GM23338 (cell line): ENCODE results near the gene PLD2. TPM values are rescaled to one million over a fixed set of nuclear protein-coding genes. Genes with fewer than 3 reads are reported as not detected.
A peak's percentile ranks its signal among the peaks of the same experiment; 100 is the strongest.

Experiments
- ATAC-seq: fragments of 200-7000 bp; cut with Tn5 transposase; 3 replicates; pipeline ENCODE4 v1.9.1; 2020
- DNase-seq: peaks from one replicate; pipeline ENCODE4 v3.0.0-alpha.2; 2015; ENCODE audit warnings: low spot score
- H2AFZ ChIP-seq: fragments of 200-600 bp; sonication (generic); 2 replicates; pipeline ENCODE4 v1.8.0; 2016; ENCODE audit warnings: antibody characterized with exemption, mild to moderate bottlenecking, moderate library complexity
- H3F3A ChIP-seq: fragments of 200-600 bp; sonication (generic); replicated peaks from 2 replicates; pipeline ENCODE4 v1.8.0; 2017; ENCODE audit warnings: antibody characterized with exemption, mixed run types, low read depth
- H3K27ac ChIP-seq: fragments of 200-600 bp; sonication (generic); 2 replicates; pipeline ENCODE4 v1.6.1; 2016; ENCODE audit warnings: low read depth
- H3K27me3 ChIP-seq: fragments of 200-600 bp; sonication (generic); 2 replicates; pipeline ENCODE4 v1.8.0; 2016; ENCODE audit warnings: mild to moderate bottlenecking, mixed run types, moderate library complexity; ENCODE audit not compliant: insufficient read depth
- H3K36me3 ChIP-seq: fragments of 200-600 bp; sonication (generic); 2 replicates; pipeline ENCODE4 v1.8.0; 2016; ENCODE audit warnings: mild to moderate bottlenecking; ENCODE audit not compliant: insufficient read depth
- H3K4me1 ChIP-seq: fragments of 200-600 bp; sonication (generic); 2 replicates; pipeline ENCODE4 v1.8.0; 2016; ENCODE audit warnings: mild to moderate bottlenecking, moderate library complexity; ENCODE audit not compliant: insufficient read depth
- H3K4me2 ChIP-seq: fragments of 200-600 bp; sonication (generic); 2 replicates; pipeline ENCODE4 v1.7.1; 2017; ENCODE audit warnings: mixed run types
- H3K4me3 ChIP-seq: fragments of 200-600 bp; sonication (generic); 2 replicates; pipeline ENCODE4 v1.6.1; 2016; ENCODE audit warnings: mixed run types
- H3K79me2 ChIP-seq: fragments of 200-600 bp; sonication (generic); replicated peaks from 2 replicates; pipeline ENCODE4 v1.8.0; 2017; ENCODE audit warnings: mild to moderate bottlenecking; ENCODE audit not compliant: insufficient read depth
- H3K9me2 ChIP-seq: fragments of 200-600 bp; sonication (generic); 2 replicates; pipeline ENCODE4 v1.8.0; 2017; ENCODE audit not compliant: insufficient read depth
- H4K20me1 ChIP-seq: fragments of 200-600 bp; sonication (generic); replicated peaks from 2 replicates; pipeline ENCODE4 v1.8.0; 2017; ENCODE audit warnings: mild to moderate bottlenecking; ENCODE audit not compliant: insufficient read depth
- H3K27ac Mint-ChIP-seq: 2 replicates; pipeline ENCODE4 v1.8.0; 2020; ENCODE audit warnings: inconsistent platforms, mild to moderate bottlenecking, moderate library complexity, mixed read lengths
- H3K27me3 Mint-ChIP-seq: 3 replicates; pipeline ENCODE4 v1.8.0; 2022; ENCODE audit warnings: low read depth, mild to moderate bottlenecking, moderate library complexity, mixed read lengths, inconsistent platforms; ENCODE audit not compliant: insufficient read depth, poor library complexity
- H3K36me3 Mint-ChIP-seq: 3 replicates; pipeline ENCODE4 v1.8.0; 2021; ENCODE audit warnings: low read depth, mild to moderate bottlenecking, inconsistent platforms, moderate library complexity, mixed read lengths
- H3K4me1 Mint-ChIP-seq: 3 replicates; pipeline ENCODE4 v1.8.0; 2020; ENCODE audit warnings: mild to moderate bottlenecking, inconsistent platforms, mixed read lengths
- H3K4me3 Mint-ChIP-seq: 3 replicates; pipeline ENCODE4 v1.8.0; 2021; ENCODE audit warnings: moderate library complexity, mild to moderate bottlenecking, inconsistent platforms, mixed read lengths
- H3K9me3 Mint-ChIP-seq: 3 replicates; pipeline ENCODE4 v1.8.0; 2020; ENCODE audit warnings: moderate library complexity, mild to moderate bottlenecking, inconsistent platforms, mixed read lengths
- CREB1 ChIP-seq: fragments of 250-450 bp; sonication (Bioruptor Pico); IDR thresholded peaks from 2 replicates; pipeline ENCODE4 v1.5.0; 2020; ENCODE audit warnings: low read depth, mild to moderate bottlenecking, moderate library complexity
- ETS1 ChIP-seq: IDR thresholded peaks from 2 replicates; pipeline ENCODE4 v1.6.1; 2016; ENCODE audit warnings: antibody characterized with exemption
- EZH2phosphoT487 ChIP-seq: fragments of 200-600 bp; sonication (generic); IDR thresholded peaks from one replicate; pipeline ENCODE4 v1.8.1; 2018; ENCODE audit warnings: antibody characterized with exemption; ENCODE audit not compliant: unreplicated experiment
- JUNB ChIP-seq: IDR thresholded peaks from one replicate; pipeline ENCODE4 v1.6.1; 2016; ENCODE audit warnings: antibody characterized with exemption; ENCODE audit not compliant: unreplicated experiment
- NANOG ChIP-seq: IDR thresholded peaks from 2 replicates; pipeline ENCODE4 v1.6.1; 2016; ENCODE audit warnings: antibody characterized with exemption, borderline replicate concordance
- STAT1 ChIP-seq: IDR thresholded peaks from one replicate; pipeline ENCODE4 v1.6.1; 2016; ENCODE audit warnings: antibody characterized with exemption; ENCODE audit not compliant: unreplicated experiment
- ZNF331 ChIP-seq: fragments of 250-450 bp; sonication (Bioruptor Pico); IDR thresholded peaks from 2 replicates; pipeline ENCODE4 v1.5.0; 2020; ENCODE audit warnings: low read depth, mild to moderate bottlenecking, moderate library complexity
- polyA plus RNA-seq: library from polyadenylated mRNA; unstranded; fragments of >200 nt; fragmentation: Nextera tagmentation; extraction: Ambion mirVana; gene quantifications from 2 replicates; pipeline ENCODE4 v1.2.1, GENCODE V29; 2016
- total RNA-seq: library from RNA; depleted of rRNA; stranded (reverse); fragments of >200 nt; shearing (Covaris generic); gene quantifications from 2 replicates; pipeline ENCODE4 v1.2.3, GENCODE V29; 2014
- TF ChIP-seq, protein P1 (sequence below): fragments of 250-450 bp; sonication (Bioruptor Pico); IDR thresholded peaks from 2 replicates; pipeline ENCODE4 v1.5.0; 2020; ENCODE audit warnings: mild to moderate bottlenecking, moderate library complexity

PLD2 gene
- total and polyA plus RNA-seq, 2 experiments from 2014 or later = 20.2 to 55.9 TPM

GRCh38 chr17:4788159-4788806 lies 18.7 kb upstream of the PLD2 start:
- no peaks in the 10 kb centered on the region for H3K79me2 ChIP-seq
- H2AFZ ChIP-seq = no peak overlapping the region
- no peak overlapping the region for H3K27ac Mint-ChIP-seq
- H4K20me1 ChIP-seq = no peaks in the 10 kb centered on the region
- peak overlapping the region; percentile 87 for H3K4me3 ChIP-seq
- no peak overlapping the region for H3K27ac ChIP-seq
- no peaks in the 10 kb centered on the region for H3K36me3 ChIP-seq
- ATAC-seq (peak; percentile 2), DNase-seq (peak; percentile 30)
- H3K4me3 Mint-ChIP-seq = peak overlapping the region; percentile 78
- no peaks in the 10 kb centered on the region for H3K9me2 ChIP-seq
- peaks cover 30% of the 10 kb centered on the region for H3K4me1 ChIP-seq
- peaks cover 38% of the 10 kb centered on the region for H3K27me3 Mint-ChIP-seq
- peaks cover 23% of the 10 kb centered on the region for H3K4me1 Mint-ChIP-seq
- H3K36me3 Mint-ChIP-seq = peaks cover 5% of the 10 kb centered on the region; the same call in 1 of the 3 replicates
- peak overlapping the region; percentile 99 for H3K4me2 ChIP-seq
- no peaks in the 10 kb centered on the region; the same call in 2 of the 3 replicates for H3K9me3 Mint-ChIP-seq
- H3K27me3 ChIP-seq = peaks cover 42% of the 10 kb centered on the region
- peaks cover 19% of the 10 kb centered on the region; the same call in 1 of the 2 replicates for H3F3A ChIP-seq
- TF ChIP-seq JUNB (no peak), EZH2phosphoT487 (no peak), CREB1 (CRISPR knock-in tag) (no peak), NANOG (no peak), STAT1 (no peak), ETS1 (no peak), ZNF331 (no peak)
- TF ChIP-seq, protein P1, sequence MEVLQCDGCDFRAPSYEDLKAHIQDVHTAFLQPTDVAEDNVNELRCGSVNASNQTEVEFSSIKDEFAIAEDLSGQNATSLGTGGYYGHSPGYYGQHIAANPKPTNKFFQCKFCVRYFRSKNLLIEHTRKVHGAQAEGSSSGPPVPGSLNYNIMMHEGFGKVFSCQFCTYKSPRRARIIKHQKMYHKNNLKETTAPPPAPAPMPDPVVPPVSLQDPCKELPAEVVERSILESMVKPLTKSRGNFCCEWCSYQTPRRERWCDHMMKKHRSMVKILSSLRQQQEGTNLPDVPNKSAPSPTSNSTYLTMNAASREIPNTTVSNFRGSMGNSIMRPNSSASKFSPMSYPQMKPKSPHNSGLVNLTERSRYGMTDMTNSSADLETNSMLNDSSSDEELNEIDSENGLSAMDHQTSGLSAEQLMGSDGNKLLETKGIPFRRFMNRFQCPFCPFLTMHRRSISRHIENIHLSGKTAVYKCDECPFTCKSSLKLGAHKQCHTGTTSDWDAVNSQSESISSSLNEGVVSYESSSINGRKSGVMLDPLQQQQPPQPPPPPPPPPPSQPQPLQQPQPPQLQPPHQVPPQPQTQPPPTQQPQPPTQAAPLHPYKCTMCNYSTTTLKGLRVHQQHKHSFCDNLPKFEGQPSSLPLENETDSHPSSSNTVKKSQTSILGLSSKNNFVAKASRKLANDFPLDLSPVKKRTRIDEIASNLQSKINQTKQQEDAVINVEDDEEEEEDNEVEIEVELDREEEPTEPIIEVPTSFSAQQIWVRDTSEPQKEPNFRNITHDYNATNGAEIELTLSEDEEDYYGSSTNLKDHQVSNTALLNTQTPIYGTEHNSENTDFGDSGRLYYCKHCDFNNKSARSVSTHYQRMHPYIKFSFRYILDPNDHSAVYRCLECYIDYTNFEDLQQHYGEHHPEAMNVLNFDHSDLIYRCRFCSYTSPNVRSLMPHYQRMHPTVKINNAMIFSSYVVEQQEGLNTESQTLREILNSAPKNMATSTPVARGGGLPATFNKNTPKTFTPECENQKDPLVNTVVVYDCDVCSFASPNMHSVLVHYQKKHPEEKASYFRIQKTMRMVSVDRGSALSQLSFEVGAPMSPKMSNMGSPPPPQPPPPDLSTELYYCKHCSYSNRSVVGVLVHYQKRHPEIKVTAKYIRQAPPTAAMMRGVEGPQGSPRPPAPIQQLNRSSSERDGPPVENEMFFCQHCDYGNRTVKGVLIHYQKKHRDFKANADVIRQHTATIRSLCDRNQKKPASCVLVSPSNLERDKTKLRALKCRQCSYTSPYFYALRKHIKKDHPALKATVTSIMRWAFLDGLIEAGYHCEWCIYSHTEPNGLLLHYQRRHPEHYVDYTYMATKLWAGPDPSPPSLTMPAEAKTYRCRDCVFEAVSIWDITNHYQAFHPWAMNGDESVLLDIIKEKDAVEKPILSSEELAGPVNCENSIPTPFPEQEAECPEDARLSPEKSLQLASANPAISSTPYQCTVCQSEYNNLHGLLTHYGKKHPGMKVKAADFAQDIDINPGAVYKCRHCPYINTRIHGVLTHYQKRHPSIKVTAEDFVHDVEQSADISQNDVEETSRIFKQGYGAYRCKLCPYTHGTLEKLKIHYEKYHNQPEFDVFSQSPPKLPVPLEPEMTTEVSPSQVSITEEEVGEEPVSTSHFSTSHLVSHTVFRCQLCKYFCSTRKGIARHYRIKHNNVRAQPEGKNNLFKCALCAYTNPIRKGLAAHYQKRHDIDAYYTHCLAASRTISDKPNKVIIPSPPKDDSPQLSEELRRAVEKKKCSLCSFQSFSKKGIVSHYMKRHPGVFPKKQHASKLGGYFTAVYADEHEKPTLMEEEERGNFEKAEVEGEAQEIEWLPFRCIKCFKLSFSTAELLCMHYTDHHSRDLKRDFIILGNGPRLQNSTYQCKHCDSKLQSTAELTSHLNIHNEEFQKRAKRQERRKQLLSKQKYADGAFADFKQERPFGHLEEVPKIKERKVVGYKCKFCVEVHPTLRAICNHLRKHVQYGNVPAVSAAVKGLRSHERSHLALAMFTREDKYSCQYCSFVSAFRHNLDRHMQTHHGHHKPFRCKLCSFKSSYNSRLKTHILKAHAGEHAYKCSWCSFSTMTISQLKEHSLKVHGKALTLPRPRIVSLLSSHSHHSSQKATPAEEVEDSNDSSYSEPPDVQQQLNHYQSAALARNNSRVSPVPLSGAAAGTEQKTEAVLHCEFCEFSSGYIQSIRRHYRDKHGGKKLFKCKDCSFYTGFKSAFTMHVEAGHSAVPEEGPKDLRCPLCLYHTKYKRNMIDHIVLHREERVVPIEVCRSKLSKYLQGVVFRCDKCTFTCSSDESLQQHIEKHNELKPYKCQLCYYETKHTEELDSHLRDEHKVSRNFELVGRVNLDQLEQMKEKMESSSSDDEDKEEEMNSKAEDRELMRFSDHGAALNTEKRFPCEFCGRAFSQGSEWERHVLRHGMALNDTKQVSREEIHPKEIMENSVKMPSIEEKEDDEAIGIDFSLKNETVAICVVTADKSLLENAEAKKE = no peak
